GM21529 (cell line): ENCODE measurements around the gene TEX10.
"Not testable (repeated sequence)": the region's sequence is repeated elsewhere in the genome, so short reads cannot be mapped to it uniquely, and the experiment has no call there.

Source experiments
- ATAC-seq: cut with Tn5 transposase; IDR thresholded peaks from one replicate; pipeline ENCODE4 v1.9.1; 2021; ENCODE audit not compliant: unreplicated experiment

TEX10 gene

DNA sequence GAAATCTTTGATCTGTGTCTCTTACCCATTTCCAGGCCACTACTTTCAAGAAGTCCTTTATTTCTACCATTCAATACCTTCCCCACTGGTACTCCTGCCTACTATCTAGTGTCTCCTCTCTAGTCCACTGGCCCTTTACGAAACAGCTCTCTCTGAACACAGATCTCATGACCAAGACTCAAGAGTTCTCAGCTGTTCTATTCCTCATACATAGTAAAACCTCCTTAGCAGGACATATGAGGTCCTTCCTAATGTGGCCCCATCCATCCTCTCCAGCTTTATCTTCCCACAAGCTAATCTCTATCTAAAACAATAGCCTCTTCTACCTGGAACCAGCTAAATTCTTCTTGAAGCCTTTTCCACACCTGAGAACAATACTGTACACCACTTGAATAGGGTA is 2.6 kb downstream of the TEX10 start:
- ATAC-seq = no peak

DNA sequence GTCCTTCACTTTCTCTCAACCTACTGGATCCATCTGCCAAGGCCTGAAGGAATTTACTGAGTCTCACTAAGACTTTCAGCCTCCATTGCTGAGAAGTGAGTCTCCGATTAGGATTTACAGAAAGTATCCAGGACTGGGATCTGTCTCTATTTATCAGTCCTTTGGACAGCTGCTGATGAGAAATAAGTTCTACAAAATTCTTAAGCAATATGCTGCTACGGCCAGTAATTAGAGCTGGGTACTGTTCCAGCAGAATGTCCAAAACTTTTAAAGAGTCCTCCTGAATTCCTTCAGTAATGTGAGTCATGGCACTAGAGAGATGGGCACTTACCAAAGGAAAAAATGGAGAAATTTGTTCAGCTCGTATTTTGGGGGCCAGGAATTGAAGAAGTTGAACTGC is 5.9 kb downstream of the TEX10 start:
- ATAC-seq = no peak

DNA sequence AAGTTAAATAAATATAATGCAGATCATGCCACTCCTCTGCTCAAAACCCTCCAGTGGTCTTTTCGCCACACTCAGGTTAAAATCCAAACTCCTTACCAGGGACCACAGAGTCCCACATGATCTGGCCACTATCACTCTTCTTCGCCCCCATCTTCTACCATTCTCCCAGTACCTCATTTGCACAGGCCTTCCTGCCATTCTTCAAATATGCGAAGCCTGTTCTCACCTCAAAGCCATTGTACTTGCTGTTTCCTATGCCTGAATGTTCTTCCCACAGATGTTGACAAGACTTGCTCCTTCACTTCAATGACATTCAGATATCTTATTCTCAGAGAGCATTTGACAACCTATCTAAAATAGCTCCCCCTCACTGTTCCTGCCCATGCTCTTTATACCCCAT is 10.9 kb downstream of the TEX10 start:
- no peak for ATAC-seq

DNA sequence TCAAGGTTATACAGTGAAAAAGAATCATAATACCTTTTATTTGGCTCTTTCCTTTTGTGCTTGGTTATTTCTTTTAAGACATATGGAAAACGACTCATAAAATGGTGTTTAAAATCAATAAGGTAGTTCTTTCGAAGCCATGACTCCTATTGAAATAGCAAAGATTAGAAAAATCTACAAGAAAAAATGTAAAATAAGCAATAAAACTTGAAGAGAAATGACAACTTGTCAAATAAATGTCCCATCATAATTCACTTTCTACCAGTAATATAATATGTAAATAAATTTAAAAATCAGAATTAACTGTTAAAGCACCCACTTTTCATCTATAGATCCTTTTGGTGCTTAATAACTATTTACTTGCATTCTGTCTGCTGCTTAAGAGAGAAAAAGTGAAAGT is 12.5 kb downstream of the TEX10 start:
- ATAC-seq = no peak

DNA sequence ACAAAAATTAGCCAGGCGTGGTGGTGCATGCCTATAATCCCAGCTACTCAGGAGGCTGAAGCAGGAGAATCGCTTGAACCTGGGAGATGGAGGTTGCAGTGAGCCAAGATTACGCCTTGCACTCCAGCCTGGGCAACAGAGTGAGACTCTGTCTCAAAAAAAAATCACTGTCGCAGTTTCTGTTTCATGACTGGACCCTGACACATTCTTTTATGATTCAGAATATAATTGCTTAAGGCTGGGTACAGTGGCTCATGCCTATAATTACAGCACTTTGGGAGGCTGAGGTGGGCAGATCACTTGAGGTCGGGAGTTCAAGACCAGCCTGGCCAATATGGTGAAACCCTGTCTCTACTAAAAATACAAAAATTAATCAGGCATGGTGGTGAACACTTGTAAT is 14.0 kb downstream of the TEX10 start:
- not testable (repeated sequence) for ATAC-seq

DNA sequence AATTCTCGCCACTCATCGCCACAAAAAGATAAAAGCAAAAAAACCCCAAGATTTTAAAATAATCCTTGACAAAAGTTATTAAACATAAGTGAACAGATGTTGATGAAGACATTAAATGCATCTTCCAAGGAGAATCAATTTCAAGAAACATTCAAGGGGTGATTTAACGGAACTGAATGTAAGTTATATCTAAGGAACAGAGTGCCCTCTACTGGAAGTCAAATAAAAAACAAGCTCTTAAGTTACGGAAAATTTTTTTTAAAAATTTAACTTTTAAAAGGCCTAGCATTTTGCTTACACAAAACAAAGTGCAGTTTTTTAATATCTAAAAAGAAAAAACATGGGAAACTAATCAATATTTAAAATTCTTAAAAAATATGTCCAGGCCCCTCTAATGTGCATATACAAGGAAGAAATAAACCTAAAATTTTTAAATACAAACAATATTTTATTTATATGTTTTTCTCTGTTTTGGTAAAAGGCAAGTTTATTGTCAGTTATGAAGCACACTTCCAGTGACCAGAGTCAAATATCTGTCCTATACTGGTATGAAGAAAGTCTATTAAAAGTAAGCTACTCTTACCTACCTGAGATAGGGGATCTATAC is 28.0 kb downstream of the TEX10 start:
- ATAC-seq = no peak

DNA sequence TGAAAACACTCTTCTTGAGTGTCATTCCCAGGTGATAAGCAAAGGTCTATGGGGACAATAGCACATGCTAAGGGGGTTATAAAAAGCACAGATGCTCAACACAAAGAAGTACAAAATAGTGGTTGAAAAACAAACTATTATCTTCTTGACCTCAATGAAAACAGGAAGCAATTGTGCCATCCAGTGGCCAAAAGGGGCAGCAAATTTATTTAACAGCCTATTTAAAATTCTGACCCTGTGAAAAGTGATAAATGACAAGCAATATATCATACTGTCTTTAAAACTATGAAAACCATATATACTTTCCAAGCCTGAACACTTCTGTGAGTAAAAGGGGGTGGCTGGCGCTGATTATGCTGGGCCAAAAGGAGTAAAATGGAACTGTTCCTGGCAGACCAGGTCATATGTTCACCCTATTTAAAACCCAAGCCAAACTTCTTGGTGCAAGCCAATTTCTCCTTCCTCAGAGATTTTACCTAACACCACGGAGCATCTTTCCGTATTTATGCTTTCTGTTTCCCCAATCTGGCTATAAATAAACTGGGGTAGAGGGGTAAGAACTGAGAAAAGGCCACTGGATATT is 29.7 kb downstream of the TEX10 start:
- no peak for ATAC-seq

DNA sequence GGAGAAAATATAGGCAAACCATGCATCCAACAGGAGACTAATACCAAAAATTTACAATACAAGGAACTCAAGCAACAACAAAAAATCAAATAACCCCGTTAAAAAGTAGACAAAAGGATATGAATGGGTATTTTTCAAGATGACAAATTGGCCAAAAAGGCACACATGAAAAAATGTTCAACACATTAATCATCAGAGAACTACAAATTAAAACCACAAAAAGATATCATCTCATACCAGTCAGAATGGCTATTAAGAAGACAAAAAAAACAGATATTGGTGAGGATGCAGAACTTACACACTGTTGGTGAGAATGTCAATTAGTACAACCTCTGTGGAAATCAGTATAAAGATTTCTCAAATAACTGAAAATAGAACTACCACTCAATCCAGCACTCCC is 35.0 kb downstream of the TEX10 start:
- ATAC-seq = no peak

DNA sequence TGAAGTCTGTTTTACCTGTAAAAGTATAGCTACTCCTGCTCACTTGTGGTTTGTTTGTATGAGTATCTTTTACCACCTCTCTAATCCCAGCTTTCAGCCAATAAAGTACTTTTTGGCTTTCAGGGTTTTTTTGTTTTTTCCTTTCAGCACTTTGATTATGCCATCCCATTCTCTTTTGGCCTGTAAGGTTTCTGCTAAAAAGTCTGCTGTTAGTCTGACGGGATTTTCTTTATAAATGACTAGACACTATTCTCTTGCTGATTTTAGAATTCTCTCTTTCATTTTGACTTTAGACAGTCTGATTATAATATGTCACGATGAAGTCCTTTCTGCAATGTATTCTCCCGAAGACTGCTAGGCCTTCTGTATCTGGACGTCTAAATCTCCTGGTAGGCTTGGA is 37.2 kb downstream of the TEX10 start:
- no peak for ATAC-seq

DNA sequence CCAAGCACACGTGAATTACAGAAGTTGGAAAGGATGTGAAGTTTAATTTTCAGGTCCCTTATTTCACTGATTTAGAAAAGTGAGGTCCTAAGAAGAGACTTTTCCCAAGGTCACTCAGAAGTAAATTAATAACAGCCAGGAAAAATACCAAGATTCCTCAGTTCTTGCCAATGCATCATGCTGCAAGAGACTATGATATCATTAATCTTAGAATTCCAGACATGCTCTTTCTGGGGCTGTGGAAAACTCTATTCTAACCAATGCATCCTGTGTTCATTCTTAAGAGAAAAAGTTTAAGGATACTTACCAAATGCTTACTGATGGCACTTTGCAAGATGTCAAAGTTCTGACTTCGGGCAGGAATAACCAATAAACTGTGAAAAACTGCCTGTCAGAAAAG is 42.8 kb downstream of the TEX10 start:
- ATAC-seq = no peak

DNA sequence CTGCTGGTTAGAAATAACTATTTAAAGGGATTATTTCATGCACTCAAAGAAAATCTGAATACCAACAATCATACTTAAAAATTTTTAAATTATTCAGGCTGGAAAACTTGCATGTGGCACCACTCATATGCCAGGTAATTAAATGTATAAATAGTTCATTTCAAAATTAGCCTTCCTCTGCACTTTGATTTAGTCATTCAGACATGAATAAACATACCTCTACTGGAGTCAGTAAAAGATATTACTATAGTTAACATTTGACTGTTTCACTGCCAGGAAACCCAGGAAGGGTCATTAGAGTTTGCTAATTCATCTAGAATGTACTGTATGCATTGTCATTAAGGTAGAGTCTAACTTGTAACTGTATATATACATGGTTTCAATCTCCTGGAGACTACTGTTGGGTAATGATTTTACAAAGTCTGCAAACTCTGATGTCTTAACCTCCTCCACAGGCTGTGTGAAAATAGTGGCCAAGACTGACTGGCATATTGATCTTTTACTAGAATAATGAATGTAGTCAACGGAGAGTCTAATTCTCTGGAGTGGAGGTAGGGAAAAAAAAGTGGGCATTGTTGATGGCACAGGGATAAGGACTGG is 43.7 kb downstream of the TEX10 start:
- ATAC-seq = no peak

DNA sequence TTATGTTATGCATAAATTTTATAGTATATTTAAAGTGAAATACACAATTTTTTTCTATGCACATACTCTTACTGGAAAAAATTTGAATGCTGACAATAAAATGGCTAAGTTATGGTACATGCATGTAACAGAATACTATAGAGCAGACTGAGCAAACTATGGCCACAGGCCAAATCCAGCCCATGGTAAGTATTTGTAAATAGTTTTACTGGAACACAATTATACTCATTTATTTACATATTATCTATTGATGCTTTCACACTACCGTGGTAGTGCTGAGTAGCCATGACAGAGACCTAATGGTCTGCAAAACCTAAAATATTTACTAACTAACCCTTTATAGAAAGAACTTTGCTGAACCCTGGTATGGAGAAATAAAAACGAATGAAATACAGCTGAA is 45.7 kb downstream of the TEX10 start:
- no peak for ATAC-seq

DNA sequence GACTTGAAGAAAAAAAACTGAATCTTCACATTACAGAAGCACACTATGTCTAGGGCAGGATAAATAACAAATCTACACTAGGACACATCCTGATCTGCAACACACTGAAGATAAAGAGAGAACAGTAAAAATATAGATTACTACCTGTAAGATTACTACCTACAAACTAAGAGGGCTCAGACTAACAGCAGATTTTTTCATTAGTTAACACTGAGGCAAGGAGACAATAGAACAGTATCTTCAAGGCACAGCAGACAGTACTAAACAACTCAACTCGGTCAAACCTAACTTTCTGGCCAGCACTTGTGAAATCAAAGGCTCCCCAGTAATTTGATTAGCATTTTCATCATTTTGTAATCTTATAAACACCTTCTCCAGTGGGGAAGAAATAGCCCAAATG is 46.5 kb downstream of the TEX10 start:
- ATAC-seq = no peak

DNA sequence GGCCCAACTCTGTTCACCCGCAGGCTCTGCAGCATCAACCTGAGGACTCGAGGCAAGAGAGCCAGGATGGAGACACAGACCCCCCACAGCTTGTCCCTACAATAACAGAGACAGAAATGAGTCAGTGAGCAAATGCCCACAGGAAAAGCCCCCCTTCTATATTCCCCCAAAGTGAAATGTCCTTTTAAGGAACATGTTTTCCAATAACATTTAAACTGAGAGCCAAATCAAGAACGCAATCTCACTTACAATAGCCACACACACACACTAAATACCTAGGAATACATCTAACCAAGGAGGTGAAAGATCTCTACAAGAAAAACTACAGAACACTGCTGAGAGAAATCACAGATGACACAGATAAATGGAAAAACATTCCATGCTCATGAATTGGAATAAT is 49.0 kb downstream of the TEX10 start:
- no peak for ATAC-seq

DNA sequence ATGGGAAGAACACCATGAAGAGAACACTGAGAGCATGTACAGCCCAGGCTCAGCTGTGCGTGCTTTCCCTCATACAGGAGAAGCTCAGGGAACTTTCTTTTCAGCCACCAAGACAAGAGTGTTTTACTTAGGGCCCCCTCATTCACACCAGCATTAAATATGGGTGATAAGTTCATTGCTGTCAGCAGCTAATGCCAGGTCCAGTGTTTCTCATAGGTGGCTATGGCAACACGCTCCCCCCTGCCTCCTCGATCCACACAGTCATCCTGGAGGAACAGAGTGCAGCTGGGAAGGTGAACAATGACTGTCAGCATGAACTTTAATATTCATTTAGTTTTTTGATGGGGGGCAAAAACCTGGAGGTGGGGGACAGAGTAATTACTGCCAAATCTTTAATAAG is 54.4 kb downstream of the TEX10 start:
- no peak for ATAC-seq

DNA sequence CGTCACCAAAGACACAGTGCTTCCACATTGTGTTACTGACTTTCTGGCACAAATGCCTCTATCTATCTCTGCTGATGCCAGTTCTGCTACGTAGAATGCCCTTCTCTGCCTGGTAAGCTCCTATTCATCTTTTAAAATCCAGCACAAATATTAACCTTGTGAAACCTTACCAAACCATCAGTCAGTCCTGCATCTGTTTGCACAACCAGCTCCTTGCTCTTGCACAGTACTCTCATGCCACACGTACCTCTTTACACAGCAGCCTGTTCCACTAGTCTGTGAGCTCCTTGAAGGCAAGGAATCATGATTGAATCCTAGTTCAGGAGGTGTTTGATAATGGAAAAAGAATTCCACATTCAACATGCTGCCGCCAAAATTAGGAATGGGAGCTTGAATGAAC is 56.3 kb downstream of the TEX10 start:
- ATAC-seq = no peak

DNA sequence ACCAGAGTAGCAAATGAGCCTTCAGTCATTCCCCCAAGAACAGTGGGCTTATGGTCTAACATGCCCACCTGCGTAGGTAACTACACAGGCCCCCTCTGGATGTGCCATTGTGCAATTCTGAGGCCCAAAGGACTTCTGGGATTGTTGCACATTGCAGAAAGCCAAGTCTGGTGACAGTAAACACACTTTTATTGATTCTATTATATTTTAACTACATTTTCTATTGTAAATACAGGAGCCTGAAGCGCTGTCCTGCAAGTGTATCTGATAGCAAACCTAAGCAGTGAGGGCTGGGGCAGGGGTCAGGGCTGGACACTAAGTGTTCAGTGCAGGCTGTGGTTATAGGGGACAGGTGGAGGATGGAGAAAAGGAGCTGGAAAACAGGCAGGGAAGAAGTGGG is 57.5 kb downstream of the TEX10 start:
- ATAC-seq = no peak

DNA sequence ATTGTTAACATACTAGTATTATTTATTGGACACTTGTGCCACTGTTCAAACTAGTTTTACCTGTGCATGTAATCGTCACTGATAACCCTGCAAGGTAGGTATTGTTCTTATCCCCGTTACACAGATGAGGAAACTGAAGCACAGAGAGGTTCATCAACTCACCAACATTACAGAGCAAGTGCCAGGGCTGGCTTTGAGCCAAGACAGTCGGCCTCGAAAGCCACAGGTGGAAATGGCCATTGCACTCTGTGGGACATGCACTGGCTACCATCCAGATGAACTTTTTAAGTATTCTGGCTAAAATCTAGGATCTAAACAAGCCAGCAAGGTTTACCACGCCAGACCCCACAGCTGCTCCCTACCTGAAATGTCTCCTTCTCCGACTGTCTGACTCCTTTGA is 57.9 kb downstream of the TEX10 start:
- no peak for ATAC-seq

DNA sequence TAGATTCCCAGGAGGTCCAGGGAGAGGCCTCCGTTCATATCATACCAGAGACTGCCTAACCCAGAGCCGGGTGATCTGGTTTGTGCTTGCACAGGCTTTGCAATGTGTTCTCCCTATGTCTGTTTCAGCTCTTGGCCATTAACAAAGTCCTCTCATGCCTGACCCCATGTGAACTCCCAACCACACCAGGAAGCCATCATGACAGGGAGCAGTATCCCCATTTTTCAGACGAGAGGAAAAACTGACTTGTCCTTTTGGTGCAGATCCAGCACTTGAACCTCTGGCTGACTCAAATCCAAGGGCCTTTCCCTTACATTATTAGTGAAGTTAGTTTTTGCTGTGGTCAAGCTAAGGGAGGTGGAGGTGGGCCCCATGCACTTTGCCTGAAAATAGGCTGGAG is 58.4 kb downstream of the TEX10 start:
- ATAC-seq = no peak

DNA sequence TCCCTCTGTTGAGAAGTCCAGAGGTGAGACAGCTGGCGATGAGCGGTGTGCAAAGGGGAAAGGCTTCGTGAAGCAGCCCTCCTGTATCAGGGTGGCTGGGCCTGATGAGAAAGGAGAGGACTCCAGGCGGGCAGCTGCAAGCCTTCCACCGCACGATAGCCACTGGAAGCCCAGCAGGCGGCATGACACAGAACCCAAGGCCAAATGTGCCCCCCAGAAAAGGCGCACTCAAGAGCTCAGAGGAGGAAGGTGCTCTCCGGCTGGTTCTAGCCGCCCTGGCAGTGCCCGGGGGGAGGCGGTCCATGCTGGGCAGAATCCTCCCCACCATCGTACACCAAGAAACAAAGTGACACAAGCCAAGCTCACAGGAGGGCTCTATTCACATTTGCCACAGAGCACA is 60.3 kb downstream of the TEX10 start:
- no peak for ATAC-seq

DNA sequence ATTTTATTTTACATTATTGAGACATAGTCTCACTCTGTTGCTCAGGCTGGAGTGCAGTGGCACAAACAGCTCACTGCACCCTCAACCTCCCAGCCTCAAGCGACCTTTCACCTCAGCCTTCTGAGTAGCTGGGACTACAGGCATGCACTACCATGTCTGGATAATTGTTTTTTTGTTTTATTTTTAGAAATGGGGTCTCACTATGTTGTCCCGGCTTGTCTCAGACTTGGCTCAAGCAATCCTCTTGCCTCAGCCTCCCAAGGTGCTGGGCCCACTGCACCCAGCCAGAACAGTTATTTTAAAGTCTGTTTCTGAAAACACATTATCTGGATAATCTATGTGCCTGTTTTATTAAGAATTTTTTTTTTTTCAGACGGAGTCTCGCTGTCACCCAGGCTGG is 62.0 kb downstream of the TEX10 start:
- ATAC-seq = no peak

DNA sequence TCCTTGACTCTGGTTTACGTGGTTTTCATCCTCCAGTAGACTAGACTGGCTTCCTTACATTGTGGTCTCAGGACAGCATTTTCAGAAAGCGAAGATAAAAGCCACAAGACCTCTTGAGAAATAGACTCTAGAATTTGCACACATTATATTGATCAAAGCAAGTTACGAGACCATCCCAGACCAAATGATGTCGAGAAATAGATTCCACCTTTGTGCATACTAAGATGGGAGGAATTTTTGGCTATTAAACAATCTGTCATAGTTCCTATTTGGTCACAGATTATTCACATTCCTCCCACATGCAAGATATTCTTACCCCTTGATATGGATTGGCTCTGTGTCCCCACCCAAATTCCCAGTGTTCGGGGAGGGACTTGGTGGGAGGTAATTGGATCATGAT is 65.6 kb downstream of the TEX10 start:
- no peak for ATAC-seq

DNA sequence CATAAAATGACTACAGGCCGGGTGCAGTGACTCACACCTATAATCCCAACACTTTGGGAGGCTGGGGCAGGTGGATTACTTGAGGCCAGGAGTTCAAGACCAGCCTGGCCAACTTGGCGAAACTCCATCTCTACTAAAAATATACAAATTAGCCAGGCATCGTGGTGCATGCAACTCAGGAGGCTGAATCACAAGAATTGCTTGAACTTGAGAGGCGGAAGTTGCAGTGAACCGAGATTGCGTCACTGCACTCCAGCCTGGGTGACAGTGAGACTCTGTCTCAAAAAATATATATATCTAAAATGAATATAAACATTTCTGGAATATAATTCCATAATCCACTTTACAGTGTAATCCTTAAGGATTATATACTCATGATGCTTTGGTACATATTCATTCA is 66.5 kb downstream of the TEX10 start:
- no peak for ATAC-seq
